MM.1S (cell line): Measurements from ENCODE around the gene TSHZ2.

ENCODE experiments used
- CTCF ChIP-seq: fragments of 300-600 bp; sonication (generic); IDR thresholded peaks from 2 replicates; pipeline ENCODE4 v1.5.1; 2016; ENCODE audit warnings: antibody characterized with exemption, low read length, mixed read lengths
- EZH2 ChIP-seq: fragments of 300-600 bp; sonication (generic); optimal IDR thresholded peaks from 2 replicates; pipeline ENCODE3; 2017; ENCODE audit warnings: low read depth, mild to moderate bottlenecking, antibody characterized with exemption, low read length, mixed read lengths
- EZH2phosphoT487 ChIP-seq: fragments of 300-600 bp; sonication (generic); IDR thresholded peaks from 2 replicates; pipeline ENCODE4 v1.6.1; 2018; ENCODE audit warnings: antibody characterized with exemption, low read length

- no peak for TF ChIP-seq CTCF
- TF ChIP-seq EZH2 = no peak
- TF ChIP-seq EZH2phosphoT487 = no peak
Observed at GRCh38 chr20:53395188-53395923, 423.2 kb downstream of the TSHZ2 start.
